Frontal cortex (tissue), 4 donors: ENCODE measurements around the gene RFTN1. TPM values are rescaled to one million over a fixed set of nuclear protein-coding genes. Genes with fewer than 3 reads are reported as not detected.

ENCODE experiments used
- DNase-seq, 2 donors: peaks; one replicate each; pipeline ENCODE4 v3.0.0; 2012; ENCODE audit warnings: low spot score in 2 of 2
- FAIRE-seq: peaks from 2 replicates; lab custom pipeline; 2012; peaks lifted over from hg19 to GRCh38; lab: Jason Lieb, UNC
- total RNA-seq: library from RNA; depleted of rRNA; stranded (reverse); fragments of >200 nt; gene quantifications from one replicate; pipeline ENCODE4 v1.2.3, GENCODE V29; 2014
- donor health status: control.
- donor health status: control.
- donor health status: control.

Gene RFTN1
- total RNA-seq, 1 donor from 2014 or later, result 11.0 TPM

GRCh38 chr3:16474920-16475319, 38.6 kb downstream of the RFTN1 start:
- no peak for DNase-seq
- no peak for FAIRE-seq

- FAIRE-seq, result no peak
- no peak for DNase-seq
Measured at GRCh38 chr3:16474216-16474615, 39.3 kb downstream of the RFTN1 start.

GRCh38 chr3:16472593-16472992, 40.9 kb downstream of the RFTN1 start:
- no peak for DNase-seq
- FAIRE-seq, result no peak

- FAIRE-seq (no peak), DNase-seq (no peak)
Measured at GRCh38 chr3:16471897-16472296, 41.6 kb downstream of the RFTN1 start.

- DNase-seq (no peak), FAIRE-seq (no peak)
Measured at GRCh38 chr3:16470590-16470989, 42.9 kb downstream of the RFTN1 start.

GRCh38 chr3:16468336-16469098, 45.0 kb downstream of the RFTN1 start:
- FAIRE-seq (no peak), DNase-seq (no peak)

- no peak for FAIRE-seq
Measured at GRCh38 chr3:16468002-16468335, 45.5 kb downstream of the RFTN1 start.

GRCh38 chr3:16467393-16467792, 46.1 kb downstream of the RFTN1 start:
- DNase-seq (no peak), FAIRE-seq (no peak)

More at GRCh38 chr3:16468002-16468335, 45.5 kb downstream of the RFTN1 start:
- no peak for DNase-seq

- no peak for FAIRE-seq
Measured at GRCh38 chr3:16466822-16467221, 46.7 kb downstream of the RFTN1 start.

GRCh38 chr3:16464511-16465148, 48.9 kb downstream of the RFTN1 start:
- FAIRE-seq (no peak), DNase-seq (no peak)

More at GRCh38 chr3:16466822-16467221, 46.7 kb downstream of the RFTN1 start:
- no peak for DNase-seq

GRCh38 chr3:16463914-16464313, 49.6 kb downstream of the RFTN1 start:
- FAIRE-seq, result no peak
- DNase-seq, result no peak

- DNase-seq, result no peak
- no peak for FAIRE-seq
Measured at GRCh38 chr3:16463119-16463518, 50.4 kb downstream of the RFTN1 start.

GRCh38 chr3:16462679-16463078, 50.8 kb downstream of the RFTN1 start:
- DNase-seq, result no peak
- no peak for FAIRE-seq

GRCh38 chr3:16461463-16462245, 51.8 kb downstream of the RFTN1 start:
- FAIRE-seq (no peak), DNase-seq (no peak)

- DNase-seq, result no peak
- no peak for FAIRE-seq
Measured at GRCh38 chr3:16460886-16461285, 52.6 kb downstream of the RFTN1 start.

GRCh38 chr3:16460273-16460672, 53.2 kb downstream of the RFTN1 start:
- no peak for FAIRE-seq

GRCh38 chr3:16456784-16457415, 56.6 kb downstream of the RFTN1 start:
- DNase-seq (no peak), FAIRE-seq (no peak)

More at GRCh38 chr3:16460273-16460672, 53.2 kb downstream of the RFTN1 start:
- DNase-seq, result no peak

GRCh38 chr3:16455966-16456365, 57.5 kb downstream of the RFTN1 start:
- no peak for DNase-seq

GRCh38 chr3:16455001-16455400, 58.5 kb downstream of the RFTN1 start:
- FAIRE-seq (no peak), DNase-seq (no peak)

More at GRCh38 chr3:16455966-16456365, 57.5 kb downstream of the RFTN1 start:
- FAIRE-seq, result no peak

GRCh38 chr3:16452261-16452660, 61.2 kb downstream of the RFTN1 start:
- DNase-seq, result no peak
- no peak for FAIRE-seq
